NAMALWA (cell line): ENCODE results near the gene PITPNC1.

ENCODE experiments used
- DNase-seq: peaks from one replicate; pipeline ENCODE4 v3.0.0-alpha.2; 2015; ENCODE audit warnings: low spot score

Gene PITPNC1

GRCh38 chr17:67434061-67434525, 57.0 kb downstream of the PITPNC1 start:
- DNase-seq = no peak

DNA sequence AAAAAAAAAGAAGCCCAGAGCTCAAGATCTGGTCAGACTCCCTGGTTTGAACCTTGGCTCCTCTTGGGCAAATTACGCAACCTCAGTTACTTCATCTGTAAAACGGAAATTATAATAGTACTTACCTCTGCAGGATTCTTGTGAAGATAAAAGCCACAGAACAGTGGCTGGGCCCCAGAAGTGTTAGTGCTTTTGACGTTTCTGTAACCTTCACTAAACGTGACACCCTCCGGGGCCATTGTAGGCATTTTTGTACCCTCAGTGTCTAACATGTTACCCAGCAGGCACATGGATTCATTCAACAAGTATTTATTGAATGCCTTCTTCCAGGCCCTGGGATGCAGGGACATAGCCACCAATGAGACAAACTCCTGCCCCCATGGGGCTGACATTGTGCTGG, 58.0 kb downstream of the PITPNC1 start:
- DNase-seq = no peak

DNA sequence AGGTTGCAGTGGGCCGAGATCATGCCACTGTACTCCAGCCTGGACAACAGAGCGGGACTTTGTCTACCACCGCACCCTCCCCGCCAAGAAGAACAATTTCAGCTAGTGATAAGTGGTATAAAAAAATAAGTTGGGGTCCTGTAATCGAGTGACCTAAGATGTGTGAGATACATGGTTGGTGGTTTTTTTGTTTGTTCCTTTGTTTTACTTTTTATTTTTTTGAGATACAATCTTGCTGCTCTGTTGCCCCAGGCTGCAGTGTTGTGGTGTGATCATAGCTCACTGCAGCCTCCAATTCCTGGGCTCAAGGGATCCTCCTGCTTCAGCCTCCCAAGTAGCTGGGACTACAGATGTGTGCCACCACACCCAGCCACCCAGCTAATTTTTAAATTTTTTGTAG, 58.7 kb downstream of the PITPNC1 start:
- DNase-seq = no peak

DNA sequence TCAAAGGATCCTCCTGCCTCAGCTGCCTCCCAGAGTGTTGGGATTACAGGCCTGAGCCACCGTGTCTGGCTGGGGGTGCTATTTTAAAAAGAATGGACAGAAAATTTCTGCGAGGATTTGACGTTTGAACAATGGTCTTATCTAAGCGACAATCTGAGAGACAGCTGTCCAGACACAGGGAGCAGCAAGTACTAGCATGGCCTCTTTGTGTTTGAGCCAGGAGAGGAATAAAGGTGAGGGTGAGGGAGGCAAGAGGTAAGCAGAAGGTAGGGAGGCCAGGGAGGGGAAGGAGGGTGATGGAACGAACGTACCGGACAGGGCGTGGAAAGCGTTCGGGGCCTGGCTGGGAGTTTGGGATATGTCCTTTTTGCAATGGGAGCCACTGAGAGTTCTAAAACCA, 59.2 kb downstream of the PITPNC1 start:
- DNase-seq = no peak

- no peak for DNase-seq
Measured at GRCh38 chr17:67438667-67439066, 61.6 kb downstream of the PITPNC1 start.

- DNase-seq = no peak
Measured at GRCh38 chr17:67439269-67439668, 62.2 kb downstream of the PITPNC1 start.

GRCh38 chr17:67440277-67441051, 63.4 kb downstream of the PITPNC1 start:
- no peak for DNase-seq

DNA sequence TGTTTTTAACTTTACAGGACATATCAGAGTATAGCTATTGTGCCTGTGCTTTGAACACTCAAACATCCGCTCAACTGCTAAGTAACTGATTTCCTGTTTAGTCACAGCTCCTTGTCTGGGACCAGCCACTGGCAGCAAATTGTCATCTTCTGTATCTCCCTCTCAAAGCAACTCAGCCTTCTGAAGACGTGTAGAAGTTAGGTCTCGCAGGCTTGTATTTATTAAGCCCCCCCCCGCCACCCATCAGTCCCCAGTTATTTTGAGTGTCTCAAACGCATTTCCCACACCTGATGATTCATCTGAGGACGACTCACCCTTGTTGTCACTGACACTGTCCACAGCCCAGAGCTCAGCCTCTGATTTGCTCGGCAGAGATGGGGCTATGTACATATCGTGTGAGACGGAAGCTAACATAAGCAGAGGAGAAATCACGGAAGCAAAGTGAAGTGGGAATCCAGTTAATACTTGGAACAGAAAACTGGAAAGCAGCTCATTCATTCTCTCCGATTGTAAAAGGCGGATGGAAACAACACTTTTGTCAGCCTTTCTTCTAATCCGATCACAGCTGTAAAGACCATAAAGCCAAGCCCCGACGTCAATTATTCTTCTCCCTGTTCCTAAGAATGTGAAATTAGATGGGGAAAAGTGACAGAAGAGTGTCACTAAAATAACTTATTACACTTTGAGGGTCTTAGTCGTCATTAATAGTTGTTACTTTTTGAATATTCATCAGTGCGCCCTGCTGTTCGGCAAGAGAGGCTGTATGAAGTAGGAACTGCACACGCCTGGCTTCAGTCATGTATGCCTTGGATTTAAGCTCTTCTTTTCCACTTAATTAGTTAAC, 64.2 kb downstream of the PITPNC1 start:
- peak; percentile 40 for DNase-seq

DNA sequence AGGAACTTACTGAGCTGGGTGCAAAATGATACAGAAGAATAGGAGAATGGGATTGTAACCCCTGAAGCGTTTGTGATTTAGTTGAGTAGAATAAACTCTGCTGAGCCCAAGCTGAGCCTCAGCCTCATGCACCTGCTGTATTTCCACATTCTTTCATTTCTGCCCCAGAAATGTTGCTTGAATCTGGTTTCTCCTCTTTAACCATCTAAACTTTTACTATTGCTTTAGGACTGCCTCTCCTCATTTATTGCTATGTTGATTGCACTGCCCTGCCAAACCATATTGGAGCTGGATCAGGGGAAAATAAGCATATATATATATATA, 64.8 kb downstream of the PITPNC1 start:
- DNase-seq = no peak

DNA sequence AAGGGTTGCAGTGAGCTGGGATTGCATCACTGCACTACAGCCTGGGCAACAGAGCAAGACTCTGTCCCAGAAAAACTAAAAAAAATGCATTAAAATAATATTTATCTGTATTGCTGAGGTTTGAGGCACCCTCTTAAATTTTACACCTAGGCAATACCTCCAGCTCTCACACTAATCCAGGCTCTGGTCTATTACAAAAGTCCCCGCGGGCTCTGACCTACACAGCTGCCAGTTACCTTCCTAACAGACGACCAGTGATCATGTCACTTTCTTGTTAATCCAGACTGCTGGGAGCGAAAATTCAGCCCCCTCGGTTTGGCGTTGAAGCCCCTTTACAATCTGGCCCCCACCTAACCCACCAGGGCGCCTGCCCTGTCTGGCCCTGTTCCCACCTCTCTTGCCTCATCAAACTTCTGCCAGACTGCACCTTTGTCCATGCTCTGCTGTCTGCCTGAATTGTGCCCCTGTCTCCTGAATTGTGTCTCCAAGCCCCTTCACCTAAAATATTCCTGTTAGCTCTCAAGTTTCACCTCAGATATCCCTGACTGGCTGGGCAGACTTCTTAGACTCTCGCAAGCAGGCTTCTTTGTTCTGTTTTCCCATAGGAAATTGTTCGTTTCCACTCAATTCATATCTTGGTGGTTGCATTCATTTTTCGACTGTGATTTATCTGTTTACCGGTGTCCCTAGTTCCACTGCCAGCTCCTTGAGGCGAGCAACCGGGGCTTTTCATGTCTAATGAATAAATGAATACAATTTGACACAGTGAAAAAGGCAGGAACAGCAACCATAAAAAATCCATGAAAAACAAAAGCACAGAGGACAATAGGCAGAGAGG, 65.9 kb downstream of the PITPNC1 start:
- DNase-seq = no peak

- no peak for DNase-seq
Measured at GRCh38 chr17:67443931-67444595, 67.0 kb downstream of the PITPNC1 start.

GRCh38 chr17:67448449-67448848, 71.4 kb downstream of the PITPNC1 start:
- DNase-seq = no peak

DNA sequence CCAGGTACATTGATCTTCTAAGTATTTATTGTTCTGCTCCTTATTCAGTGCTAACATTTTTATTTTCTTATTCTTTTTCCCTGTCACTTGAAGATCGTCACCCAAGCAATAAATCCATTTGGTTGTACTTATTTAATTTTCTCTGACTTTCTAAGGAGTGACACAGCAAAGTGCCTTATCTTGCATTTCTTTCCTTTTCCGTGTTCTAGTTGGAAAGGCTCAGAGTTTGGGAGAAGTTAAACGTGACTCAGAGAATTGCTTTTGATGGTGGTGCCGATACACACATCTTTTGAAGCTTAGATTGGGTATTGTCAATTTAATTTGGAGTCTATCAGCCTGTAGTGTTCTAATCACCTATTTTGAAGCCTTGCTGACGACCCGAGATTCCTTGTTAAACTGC, 72.0 kb downstream of the PITPNC1 start:
- DNase-seq = no peak

DNA sequence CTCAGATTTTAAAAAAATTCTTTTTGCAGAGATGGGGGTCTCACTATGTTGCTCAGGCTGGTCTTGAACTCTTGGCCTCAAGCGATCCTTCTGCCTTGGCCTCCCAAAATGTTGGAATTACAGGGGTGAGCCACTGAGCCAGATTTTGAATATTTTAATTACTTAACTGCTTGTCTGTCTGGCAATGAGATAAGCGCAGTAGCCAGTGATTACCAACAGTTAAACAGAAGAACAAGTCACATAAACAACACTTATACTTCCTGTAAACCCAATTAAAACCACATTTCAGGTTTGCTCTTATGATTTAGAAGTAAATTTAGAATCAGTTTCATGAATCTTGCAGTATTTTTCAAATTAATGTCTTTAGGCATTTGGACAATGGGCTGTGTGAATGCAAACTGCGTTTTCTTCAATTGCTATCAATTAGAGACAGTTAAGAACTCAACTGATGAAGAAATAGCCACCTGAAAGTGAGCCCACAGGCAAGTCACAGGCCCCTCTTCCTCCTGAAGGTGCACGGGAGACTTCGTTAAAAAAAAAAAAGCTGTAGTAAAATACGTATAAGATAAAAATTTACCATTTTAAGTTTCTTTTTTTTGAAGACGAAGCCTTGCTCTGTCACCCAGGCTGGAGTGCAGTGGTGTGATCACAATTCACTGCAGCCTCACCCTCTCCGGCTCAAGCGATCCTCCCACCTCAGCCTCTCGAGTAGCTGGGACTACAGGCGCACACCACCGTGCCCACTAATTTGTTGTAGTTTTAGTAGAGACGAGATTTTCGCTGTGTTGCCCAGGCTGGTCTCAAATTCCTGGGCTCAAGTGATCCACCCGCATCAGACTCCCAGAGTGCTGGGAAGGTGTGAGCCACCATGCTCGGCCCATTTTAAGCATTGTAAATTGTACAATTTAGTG, 73.0 kb downstream of the PITPNC1 start:
- no peak for DNase-seq

DNA sequence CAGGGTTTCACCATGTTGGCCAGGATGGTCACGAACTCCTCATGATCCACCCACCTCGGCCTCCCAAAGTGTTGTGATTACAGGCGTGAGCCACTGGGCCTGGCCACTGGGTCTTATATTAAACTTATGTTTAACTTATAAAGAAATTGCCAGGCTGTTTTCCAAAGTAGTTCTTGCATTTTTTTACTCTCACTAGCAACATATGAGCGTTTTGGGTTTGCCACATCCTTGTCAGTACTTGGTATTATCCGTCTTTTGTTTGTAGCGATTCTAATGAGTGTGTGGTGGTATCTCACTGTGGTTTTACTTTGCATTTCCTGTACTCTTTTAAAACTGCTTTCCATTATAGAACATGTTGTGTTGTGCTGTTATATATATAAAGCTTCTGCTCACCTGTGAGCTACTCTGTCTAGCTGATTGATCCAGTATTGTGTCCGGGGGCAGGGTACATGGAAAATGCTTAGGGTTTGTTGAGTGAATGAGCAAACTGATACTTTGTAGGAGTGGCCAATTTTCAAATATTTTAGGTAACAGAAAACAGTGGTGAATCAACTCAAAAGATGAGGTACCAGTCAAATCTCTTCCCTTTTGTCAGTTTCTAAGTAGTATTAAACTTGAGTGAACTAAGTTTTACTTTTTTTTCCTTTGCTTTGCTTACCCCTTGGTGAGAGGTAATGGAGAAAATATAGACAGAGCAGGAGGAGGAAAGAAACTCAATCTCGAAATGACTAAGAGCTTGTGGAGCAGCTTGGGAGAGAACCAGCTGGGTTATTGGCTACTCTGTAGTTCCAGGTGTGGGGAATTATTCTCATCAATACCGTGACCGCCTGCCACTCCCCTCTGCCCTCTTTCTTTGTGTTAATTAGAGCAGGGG, 75.8 kb downstream of the PITPNC1 start:
- no peak for DNase-seq

- DNase-seq = peak; percentile 59
Measured at GRCh38 chr17:67456103-67456502, 79.0 kb downstream of the PITPNC1 start.

- no peak for DNase-seq
Measured at GRCh38 chr17:67456889-67457288, 79.8 kb downstream of the PITPNC1 start.

- no peak for DNase-seq
Measured at GRCh38 chr17:67458203-67458602, 81.1 kb downstream of the PITPNC1 start.

DNA sequence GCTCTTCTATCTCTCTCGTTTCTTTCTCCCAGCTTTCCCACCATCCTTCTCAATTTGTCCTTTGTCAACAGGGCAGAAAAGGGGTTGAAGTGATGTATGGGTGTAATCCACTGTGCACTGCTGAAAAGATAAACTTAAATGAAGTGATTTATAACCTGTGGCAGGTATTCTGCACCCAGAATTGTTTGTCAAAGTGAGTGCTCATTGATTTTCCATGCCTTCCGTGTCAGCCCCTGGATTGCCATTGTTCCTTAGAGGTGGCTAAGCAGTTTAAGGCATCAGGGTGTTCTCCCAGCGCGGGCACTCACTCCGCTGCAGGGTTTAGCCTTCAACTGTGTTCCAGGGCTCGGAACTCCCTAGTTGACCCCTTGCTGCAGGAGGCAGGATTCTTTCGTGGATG, 82.9 kb downstream of the PITPNC1 start:
- no peak for DNase-seq

DNA sequence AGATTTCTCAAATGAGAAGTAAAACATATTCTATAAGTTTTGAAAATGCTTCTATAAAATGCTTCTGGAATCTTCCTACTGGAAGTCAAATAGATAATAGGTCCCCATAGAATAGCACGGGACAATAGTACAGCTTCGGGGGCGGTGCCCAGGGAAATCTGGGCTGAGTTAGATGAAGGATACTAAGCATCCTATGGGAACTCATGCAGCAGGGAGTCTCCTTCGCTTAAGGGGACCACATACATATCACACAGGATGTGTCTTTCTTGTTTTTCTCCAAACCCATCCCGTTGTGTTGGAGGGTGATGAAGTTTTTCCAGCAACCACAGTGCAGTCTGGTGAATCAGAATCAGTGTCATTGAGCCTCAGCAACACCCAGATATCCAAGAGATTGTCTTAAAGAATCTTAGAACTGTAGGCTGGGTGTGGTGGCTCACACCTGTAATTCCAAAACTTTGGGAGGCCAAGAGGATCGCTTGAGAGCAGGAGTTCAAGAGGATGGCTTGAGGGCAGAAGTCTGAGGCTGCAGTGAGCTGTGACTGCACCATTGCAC, 84.2 kb downstream of the PITPNC1 start:
- DNase-seq = no peak
